Stimulated activated naive CD8-positive, alpha-beta T cell treated with anti-CD3 and anti-CD28 coated beads, Interleukin-15, Interleukin-2, amounts not matched to agents 100 ng/mL and 50 ng/mL, for 24 hours (primary cell): ENCODE data around the gene TRPM3.

Experiments used
- H3K27ac Mint-ChIP-seq: one replicate; pipeline ENCODE4 v1.8.0; 2021; ENCODE audit warnings: mild to moderate bottlenecking, mixed read lengths
- H3K27me3 Mint-ChIP-seq: one replicate; pipeline ENCODE4 v1.8.0; 2021; ENCODE audit warnings: mixed read lengths
- H3K36me3 Mint-ChIP-seq: one replicate; pipeline ENCODE4 v1.8.0; 2021; ENCODE audit warnings: low read depth, mixed read lengths
- H3K4me1 Mint-ChIP-seq: one replicate; pipeline ENCODE4 v1.8.0; 2021; ENCODE audit warnings: low read depth, mixed read lengths
- H3K4me3 Mint-ChIP-seq: one replicate; pipeline ENCODE4 v1.8.0; 2021; ENCODE audit warnings: mild to moderate bottlenecking, mixed read lengths
- H3K9me3 Mint-ChIP-seq: one replicate; pipeline ENCODE4 v1.8.0; 2021; ENCODE audit warnings: mixed read lengths

Gene TRPM3

GRCh38 chr9:71119746-71120145 lies 1.7 kb downstream of the TRPM3 start:
- no peak overlapping the region for H3K4me3 Mint-ChIP-seq
- H3K27me3 Mint-ChIP-seq, result peaks cover 20% of the 10 kb centered on the region
- no peaks in the 10 kb centered on the region for H3K36me3 Mint-ChIP-seq
- H3K4me1 Mint-ChIP-seq, result no peaks in the 10 kb centered on the region
- H3K27ac Mint-ChIP-seq, result no peak overlapping the region
- H3K9me3 Mint-ChIP-seq, result no peaks in the 10 kb centered on the region

- Mint-ChIP-seq H3K27me3 (peaks cover 20% of the 10 kb centered on the region), H3K27ac (no peak overlapping the region), H3K4me3 (no peak overlapping the region), H3K9me3 (no peaks in the 10 kb centered on the region), H3K4me1 (no peaks in the 10 kb centered on the region), H3K36me3 (no peaks in the 10 kb centered on the region)
These were observed 3.1 kb downstream of the TRPM3 start for GRCh38 chr9:71118324-71118723.

- H3K27ac Mint-ChIP-seq, result no peak overlapping the region
- H3K36me3 Mint-ChIP-seq, result no peaks in the 10 kb centered on the region
- H3K27me3 Mint-ChIP-seq, result peaks cover 10% of the 10 kb centered on the region
- H3K4me3 Mint-ChIP-seq, result no peak overlapping the region
- H3K4me1 Mint-ChIP-seq, result no peaks in the 10 kb centered on the region
- no peaks in the 10 kb centered on the region for H3K9me3 Mint-ChIP-seq
These were observed 5.9 kb downstream of the TRPM3 start for GRCh38 chr9:71115448-71115975.

GRCh38 chr9:71112866-71113265 lies 8.6 kb downstream of the TRPM3 start:
- Mint-ChIP-seq H3K27ac (no peak overlapping the region), H3K4me3 (no peak overlapping the region), H3K27me3 (no peaks in the 10 kb centered on the region), H3K4me1 (no peaks in the 10 kb centered on the region), H3K9me3 (no peaks in the 10 kb centered on the region), H3K36me3 (no peaks in the 10 kb centered on the region)

DNA sequence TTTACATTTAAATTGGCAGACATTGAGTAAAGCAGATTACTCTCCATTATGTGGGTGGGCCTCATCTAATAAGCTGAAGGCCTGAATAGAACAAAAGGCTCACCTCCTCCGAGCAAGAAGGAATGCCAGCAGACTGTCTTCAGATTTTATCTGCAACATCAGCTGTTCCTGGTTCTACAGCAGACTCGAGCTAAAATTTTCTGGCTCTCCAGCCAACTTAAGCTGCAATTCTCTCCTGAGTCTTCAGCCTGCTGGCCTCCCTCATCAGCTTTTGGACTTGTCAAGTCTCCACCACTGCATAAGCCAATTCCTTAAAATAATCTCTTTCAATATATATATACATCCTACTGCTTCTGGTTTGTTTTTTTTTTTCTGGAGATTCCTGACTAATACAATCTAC lies 12.5 kb downstream of the TRPM3 start:
- H3K27me3 Mint-ChIP-seq, result no peaks in the 10 kb centered on the region
- no peaks in the 10 kb centered on the region for H3K4me1 Mint-ChIP-seq
- no peak overlapping the region for H3K4me3 Mint-ChIP-seq
- H3K36me3 Mint-ChIP-seq, result no peaks in the 10 kb centered on the region
- no peak overlapping the region for H3K27ac Mint-ChIP-seq
- H3K9me3 Mint-ChIP-seq, result no peaks in the 10 kb centered on the region

- H3K9me3 Mint-ChIP-seq, result no peaks in the 10 kb centered on the region
- H3K4me3 Mint-ChIP-seq, result no peak overlapping the region
- H3K27ac Mint-ChIP-seq, result no peak overlapping the region
- no peaks in the 10 kb centered on the region for H3K36me3 Mint-ChIP-seq
- H3K4me1 Mint-ChIP-seq, result no peaks in the 10 kb centered on the region
- no peaks in the 10 kb centered on the region for H3K27me3 Mint-ChIP-seq
These were observed 14.4 kb downstream of the TRPM3 start for GRCh38 chr9:71106992-71107391.

- Mint-ChIP-seq H3K27ac (no peak overlapping the region), H3K4me1 (no peaks in the 10 kb centered on the region), H3K4me3 (no peak overlapping the region), H3K27me3 (no peaks in the 10 kb centered on the region), H3K36me3 (no peaks in the 10 kb centered on the region), H3K9me3 (no peaks in the 10 kb centered on the region)
These were observed 16.2 kb downstream of the TRPM3 start for GRCh38 chr9:71105192-71105591.

DNA sequence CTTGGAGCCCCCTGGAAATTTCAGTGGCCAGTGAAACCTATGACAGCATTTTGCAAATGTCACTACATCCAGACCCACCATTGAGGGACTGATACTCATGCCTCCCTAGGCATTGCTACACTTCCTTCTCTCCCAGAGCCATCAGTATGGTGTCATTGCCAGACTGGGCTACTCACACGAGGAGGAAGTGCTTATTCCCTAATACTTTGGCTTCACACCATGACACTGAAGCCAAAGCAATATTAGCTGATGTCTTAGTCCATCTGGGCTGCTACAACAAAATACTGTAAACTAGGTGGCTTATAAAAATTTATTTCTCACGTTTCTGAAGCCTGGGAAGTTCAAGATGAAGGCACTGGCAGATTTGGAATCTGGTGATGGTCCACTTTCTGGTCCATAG lies 22.6 kb downstream of the TRPM3 start:
- Mint-ChIP-seq H3K36me3 (no peaks in the 10 kb centered on the region), H3K4me1 (no peaks in the 10 kb centered on the region), H3K4me3 (no peak overlapping the region)

GRCh38 chr9:71097671-71098070 lies 23.8 kb downstream of the TRPM3 start:
- no peaks in the 10 kb centered on the region for H3K36me3 Mint-ChIP-seq
- H3K27ac Mint-ChIP-seq, result no peak overlapping the region
- H3K4me1 Mint-ChIP-seq, result no peaks in the 10 kb centered on the region
- no peaks in the 10 kb centered on the region for H3K9me3 Mint-ChIP-seq
- no peaks in the 10 kb centered on the region for H3K27me3 Mint-ChIP-seq
- no peak overlapping the region for H3K4me3 Mint-ChIP-seq

More for the DNA sequence above, 22.6 kb downstream of the TRPM3 start:
- Mint-ChIP-seq H3K27me3 (no peaks in the 10 kb centered on the region), H3K9me3 (no peaks in the 10 kb centered on the region), H3K27ac (no peak overlapping the region)

DNA sequence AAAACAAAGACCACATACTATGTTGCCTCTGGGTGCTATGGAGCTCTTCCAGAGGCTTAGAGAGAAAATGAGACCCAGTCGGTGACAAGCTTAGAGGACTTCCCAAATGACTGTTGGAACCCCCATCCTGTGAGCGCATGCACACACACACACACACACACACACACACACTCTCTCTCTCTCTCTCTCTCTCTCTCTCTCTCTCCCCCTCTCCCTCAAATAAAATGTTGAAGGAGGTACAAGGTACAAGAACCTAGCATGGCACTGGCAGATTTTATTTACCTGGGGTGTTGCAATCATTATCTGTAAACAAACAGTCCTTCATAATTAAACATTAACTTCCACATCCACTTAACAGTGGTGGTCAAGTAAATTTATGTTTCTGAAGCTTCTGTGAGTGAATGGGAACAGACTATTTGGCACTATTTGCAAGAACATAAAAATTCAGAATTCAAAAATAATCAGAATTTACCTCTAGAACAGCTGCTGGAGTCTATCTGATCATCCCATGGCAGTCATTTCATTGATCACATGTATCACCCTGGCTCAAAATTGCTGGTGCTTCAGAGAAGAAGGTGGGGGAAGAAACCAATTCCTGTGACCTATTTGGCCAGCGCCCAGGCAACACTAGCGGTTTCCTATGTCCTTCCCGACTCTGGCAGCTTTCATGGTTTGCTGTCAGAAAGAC lies 24.9 kb downstream of the TRPM3 start:
- H3K36me3 Mint-ChIP-seq, result no peaks in the 10 kb centered on the region

GRCh38 chr9:71094708-71095251 lies 26.6 kb downstream of the TRPM3 start:
- no peaks in the 10 kb centered on the region for H3K9me3 Mint-ChIP-seq
- H3K27ac Mint-ChIP-seq, result no peak overlapping the region
- no peak overlapping the region for H3K4me3 Mint-ChIP-seq
- no peaks in the 10 kb centered on the region for H3K36me3 Mint-ChIP-seq
- H3K27me3 Mint-ChIP-seq, result no peaks in the 10 kb centered on the region
- H3K4me1 Mint-ChIP-seq, result no peaks in the 10 kb centered on the region

More for the DNA sequence above, 24.9 kb downstream of the TRPM3 start:
- H3K4me1 Mint-ChIP-seq, result no peaks in the 10 kb centered on the region
- no peaks in the 10 kb centered on the region for H3K9me3 Mint-ChIP-seq
- no peak overlapping the region for H3K27ac Mint-ChIP-seq
- H3K27me3 Mint-ChIP-seq, result no peaks in the 10 kb centered on the region
- H3K4me3 Mint-ChIP-seq, result no peak overlapping the region

GRCh38 chr9:71090896-71091295 lies 30.5 kb downstream of the TRPM3 start:
- no peaks in the 10 kb centered on the region for H3K36me3 Mint-ChIP-seq

DNA sequence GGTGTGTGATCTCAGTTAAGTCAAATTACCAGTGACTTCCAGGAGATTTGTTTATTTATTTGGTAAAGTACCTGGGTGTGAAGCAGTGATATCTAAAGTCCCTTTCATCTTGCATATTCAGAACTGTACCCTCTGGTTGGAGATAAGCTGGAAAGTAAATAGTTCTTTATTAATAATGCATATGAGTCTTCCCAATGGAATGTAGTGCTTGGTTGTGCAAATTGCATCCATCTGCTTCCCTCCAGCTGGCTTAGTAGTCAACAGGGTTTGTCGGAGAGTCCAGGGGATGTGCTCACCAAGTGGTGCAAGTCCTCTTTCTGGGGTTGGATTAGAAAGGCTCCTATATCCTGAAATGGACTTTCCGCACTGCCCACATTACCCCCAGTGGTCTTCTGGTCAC lies 42.0 kb downstream of the TRPM3 start:
- Mint-ChIP-seq H3K27me3 (no peaks in the 10 kb centered on the region), H3K9me3 (peaks cover 4% of the 10 kb centered on the region), H3K4me1 (no peaks in the 10 kb centered on the region), H3K4me3 (no peak overlapping the region), H3K36me3 (no peaks in the 10 kb centered on the region), H3K27ac (no peak overlapping the region)

More at GRCh38 chr9:71090896-71091295, 30.5 kb downstream of the TRPM3 start:
- Mint-ChIP-seq H3K4me3 (no peak overlapping the region), H3K9me3 (no peaks in the 10 kb centered on the region), H3K4me1 (no peaks in the 10 kb centered on the region), H3K27me3 (no peaks in the 10 kb centered on the region), H3K27ac (no peak overlapping the region)

- Mint-ChIP-seq H3K27me3 (no peaks in the 10 kb centered on the region), H3K27ac (no peak overlapping the region), H3K4me3 (no peak overlapping the region), H3K4me1 (no peaks in the 10 kb centered on the region), H3K36me3 (no peaks in the 10 kb centered on the region), H3K9me3 (peaks cover 4% of the 10 kb centered on the region)
These were observed 45.3 kb downstream of the TRPM3 start for GRCh38 chr9:71076096-71076495.

- no peak overlapping the region for H3K27ac Mint-ChIP-seq
- no peak overlapping the region for H3K4me3 Mint-ChIP-seq
- H3K9me3 Mint-ChIP-seq, result peaks cover 4% of the 10 kb centered on the region
- H3K36me3 Mint-ChIP-seq, result no peaks in the 10 kb centered on the region
- no peaks in the 10 kb centered on the region for H3K27me3 Mint-ChIP-seq
- no peaks in the 10 kb centered on the region for H3K4me1 Mint-ChIP-seq
These were observed 47.9 kb downstream of the TRPM3 start for GRCh38 chr9:71073494-71073893.

DNA sequence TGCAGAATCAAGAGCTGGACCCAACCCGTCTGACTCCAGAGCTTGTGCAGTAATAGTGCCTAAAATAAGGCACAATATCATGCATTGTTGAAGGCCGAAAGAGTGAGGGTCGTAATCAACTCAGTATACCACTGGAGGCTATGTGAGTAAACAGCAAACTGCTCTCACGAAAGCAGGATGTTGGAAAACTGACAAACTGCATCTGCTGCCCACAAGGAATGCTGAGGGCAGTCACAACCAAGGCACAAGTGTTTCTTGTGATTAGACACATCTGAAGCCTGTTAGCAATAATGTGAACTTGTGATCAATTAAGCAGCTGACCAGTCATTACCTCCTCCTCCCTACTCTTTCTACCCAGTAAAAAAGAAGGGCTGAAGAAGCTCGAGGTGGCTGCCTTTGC lies 48.8 kb downstream of the TRPM3 start:
- no peaks in the 10 kb centered on the region for H3K27me3 Mint-ChIP-seq
- H3K4me3 Mint-ChIP-seq, result no peak overlapping the region
- H3K9me3 Mint-ChIP-seq, result peaks cover 4% of the 10 kb centered on the region
- H3K4me1 Mint-ChIP-seq, result no peaks in the 10 kb centered on the region
- no peak overlapping the region for H3K27ac Mint-ChIP-seq
- no peaks in the 10 kb centered on the region for H3K36me3 Mint-ChIP-seq
